NCI-H1436 treated with DMSO at 0.1 percent for 48 hours (cell line): Measurements from ENCODE around the gene CAMK2D.

Experiments
- DNase-seq: peaks from one replicate; lab custom pipeline; 2025; lab: John Stamatoyannopoulos, UW

The CAMK2D gene

GRCh38 chr4:113682730-113683537, 78.6 kb downstream of the CAMK2D start:
- peak; percentile 71 for DNase-seq

GRCh38 chr4:113678641-113679040, 82.9 kb downstream of the CAMK2D start:
- no peak for DNase-seq

- DNase-seq = no peak
Measured at GRCh38 chr4:113677325-113677724, 84.2 kb downstream of the CAMK2D start.

GRCh38 chr4:113675731-113676697, 85.5 kb downstream of the CAMK2D start:
- no peak for DNase-seq

GRCh38 chr4:113674733-113675132, 86.8 kb downstream of the CAMK2D start:
- DNase-seq = no peak

GRCh38 chr4:113674251-113674650, 87.3 kb downstream of the CAMK2D start:
- peak; percentile 39 for DNase-seq

GRCh38 chr4:113673450-113673849, 88.1 kb downstream of the CAMK2D start:
- no peak for DNase-seq

GRCh38 chr4:113666386-113667114, 95.0 kb downstream of the CAMK2D start:
- DNase-seq = no peak

- no peak for DNase-seq
Measured at GRCh38 chr4:113665036-113665435, 96.5 kb downstream of the CAMK2D start.

- no peak for DNase-seq
Measured at GRCh38 chr4:113662581-113662980, 99.0 kb downstream of the CAMK2D start.

GRCh38 chr4:113659127-113659526, 102.4 kb downstream of the CAMK2D start:
- no peak for DNase-seq

- peak; percentile 23 for DNase-seq
Measured at GRCh38 chr4:113657586-113658233, 103.8 kb downstream of the CAMK2D start.

GRCh38 chr4:113653871-113654270, 107.7 kb downstream of the CAMK2D start:
- DNase-seq = no peak

GRCh38 chr4:113646442-113646822, 115.1 kb downstream of the CAMK2D start:
- DNase-seq = no peak

GRCh38 chr4:113645771-113646441, 115.6 kb downstream of the CAMK2D start:
- no peak for DNase-seq

- no peak for DNase-seq
Measured at GRCh38 chr4:113645288-113645687, 116.2 kb downstream of the CAMK2D start.

GRCh38 chr4:113644398-113644797, 117.1 kb downstream of the CAMK2D start:
- no peak for DNase-seq

- DNase-seq = no peak
Measured at GRCh38 chr4:113643505-113643904, 118.0 kb downstream of the CAMK2D start.

- no peak for DNase-seq
Measured at GRCh38 chr4:113641025-113641431, 120.5 kb downstream of the CAMK2D start.

- peak; percentile 1 for DNase-seq
Measured at GRCh38 chr4:113639326-113639725, 122.2 kb downstream of the CAMK2D start.

- no peak for DNase-seq
Measured at GRCh38 chr4:113638562-113638832, 123.0 kb downstream of the CAMK2D start.
